NCI-H1436 treated with DMSO at 0.1 percent for 48 hours (cell line): ENCODE measurements around the gene OTUB2.

Experiments
- DNase-seq: peaks from one replicate; lab custom pipeline; 2025; lab: John Stamatoyannopoulos, UW

OTUB2 gene

GRCh38 chr14:94041551-94042346 lies 15.6 kb downstream of the OTUB2 start:
- no peak for DNase-seq

- DNase-seq = no peak
Measured at GRCh38 chr14:94042433-94043091, 16.4 kb downstream of the OTUB2 start.

GRCh38 chr14:94043111-94043755 lies 17.1 kb downstream of the OTUB2 start:
- DNase-seq = no peak

- no peak for DNase-seq
Measured at GRCh38 chr14:94043756-94044475, 17.8 kb downstream of the OTUB2 start.

- no peak for DNase-seq
Measured at GRCh38 chr14:94044476-94045091, 18.4 kb downstream of the OTUB2 start.

- no peak for DNase-seq
Measured at GRCh38 chr14:94045101-94045500, 19.0 kb downstream of the OTUB2 start.

- no peak for DNase-seq
Measured at GRCh38 chr14:94045563-94046345, 19.6 kb downstream of the OTUB2 start.

GRCh38 chr14:94046696-94047250 lies 20.6 kb downstream of the OTUB2 start:
- no peak for DNase-seq

- DNase-seq = no peak
Measured at GRCh38 chr14:94047581-94047980, 21.4 kb downstream of the OTUB2 start.

- DNase-seq = no peak
Measured at GRCh38 chr14:94048691-94049624, 22.8 kb downstream of the OTUB2 start.

GRCh38 chr14:94049625-94050023 lies 23.5 kb downstream of the OTUB2 start:
- DNase-seq = no peak

- DNase-seq = no peak
Measured at GRCh38 chr14:94050231-94050880, 24.2 kb downstream of the OTUB2 start.

GRCh38 chr14:94051115-94051514 lies 25.0 kb downstream of the OTUB2 start:
- no peak for DNase-seq

GRCh38 chr14:94051779-94052178 lies 25.6 kb downstream of the OTUB2 start:
- no peak for DNase-seq

GRCh38 chr14:94052199-94052598 lies 26.1 kb downstream of the OTUB2 start:
- no peak for DNase-seq

GRCh38 chr14:94052662-94053061 lies 26.5 kb downstream of the OTUB2 start:
- no peak for DNase-seq

- DNase-seq = no peak
Measured at GRCh38 chr14:94054401-94054800, 28.3 kb downstream of the OTUB2 start.

GRCh38 chr14:94054936-94055335 lies 28.8 kb downstream of the OTUB2 start:
- no peak for DNase-seq
